HG03025 (cell line): Measurements from ENCODE around the gene RAMP3.
"Not testable (repeated sequence)": the region's sequence is repeated elsewhere in the genome, so short reads cannot be mapped to it uniquely, and the experiment has no call there.

Experiments used
- ATAC-seq: cut with Tn5 transposase; IDR thresholded peaks from one replicate; pipeline ENCODE4 v1.9.1; 2021; ENCODE audit warnings: mild to moderate bottlenecking, moderate library complexity; ENCODE audit not compliant: unreplicated experiment, low FRiP score

The RAMP3 gene

DNA sequence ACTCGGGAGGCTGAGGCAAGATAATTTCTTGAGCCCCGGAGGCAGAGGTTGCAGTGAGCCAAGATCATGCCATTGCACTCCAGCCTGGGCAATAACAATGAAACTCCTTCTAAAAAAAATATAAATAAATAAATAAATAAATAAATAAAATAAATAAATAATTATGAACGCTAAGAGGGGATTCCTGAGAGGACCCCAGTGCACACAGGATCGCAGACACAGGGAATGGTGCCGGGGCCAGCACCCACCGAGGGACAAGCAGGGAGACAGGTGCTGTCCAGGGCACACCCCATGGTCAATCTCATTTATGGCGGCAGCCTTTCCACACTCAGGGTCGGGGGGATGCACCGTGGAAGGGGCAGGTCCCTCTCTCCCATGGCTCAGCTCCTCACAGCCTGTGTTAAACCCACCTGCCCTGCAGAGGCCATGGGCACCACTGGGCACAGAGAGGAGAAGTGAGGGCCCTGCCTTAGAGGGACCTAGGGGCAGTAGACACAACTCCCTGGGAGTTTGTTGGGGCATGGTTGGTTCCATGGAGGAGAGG lies 2.2 kb upstream of the RAMP3 start:
- ATAC-seq = no peak

DNA sequence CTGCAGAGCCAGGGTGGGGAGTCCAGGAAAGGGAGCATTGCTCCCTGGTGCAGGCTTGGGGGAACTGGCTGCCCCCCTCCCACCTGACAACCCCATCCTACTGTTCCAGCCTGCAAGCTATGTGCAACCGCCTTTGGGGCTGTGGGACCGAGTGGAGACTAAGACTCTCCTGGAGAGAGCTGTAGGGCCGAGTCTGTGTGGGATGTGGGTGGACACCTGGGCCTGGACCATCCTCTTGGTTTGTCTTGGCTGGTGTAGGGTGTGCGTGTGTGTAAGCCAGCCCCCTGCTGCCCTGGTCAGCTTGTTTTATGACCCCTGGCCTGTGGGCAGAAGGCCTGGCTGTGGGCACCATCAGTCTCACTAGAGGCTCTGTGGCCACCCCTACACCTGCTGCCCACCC lies 1.6 kb upstream of the RAMP3 start:
- no peak for ATAC-seq

DNA sequence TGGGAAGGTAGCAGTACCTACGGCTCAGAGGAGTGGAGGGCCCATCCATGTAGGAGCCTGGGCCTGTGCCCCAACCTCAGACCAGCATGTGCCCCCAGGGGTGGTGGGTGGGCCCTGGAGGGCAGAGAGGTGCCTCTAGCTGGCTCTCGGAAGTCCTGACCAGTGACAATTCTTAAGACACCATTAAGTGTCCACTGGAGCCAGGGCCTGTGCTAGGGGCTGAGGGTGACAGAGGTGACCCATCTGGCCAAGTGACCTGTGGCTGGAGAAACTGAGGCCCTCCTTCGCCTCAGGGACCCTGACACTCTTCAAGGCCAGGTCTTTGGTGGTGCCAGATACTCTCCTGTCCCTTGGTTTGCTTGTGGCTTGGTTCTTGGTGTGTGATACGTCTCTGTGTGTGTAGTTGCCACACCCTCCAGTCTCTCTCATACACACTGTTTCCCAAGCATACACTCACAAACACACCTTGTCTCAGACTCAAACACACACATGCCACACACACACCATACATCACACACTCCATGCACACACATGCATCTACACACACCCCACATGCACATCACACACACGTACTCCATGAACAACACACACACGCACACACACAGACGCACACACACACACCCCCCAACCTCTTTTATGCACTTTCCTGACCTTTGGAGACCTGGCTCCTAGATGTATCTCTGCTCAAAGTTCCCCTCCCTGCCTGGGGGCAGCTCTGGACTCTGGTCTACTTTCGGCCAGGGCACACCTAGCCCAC lies 897 bp upstream of the RAMP3 start:
- no peak for ATAC-seq

DNA sequence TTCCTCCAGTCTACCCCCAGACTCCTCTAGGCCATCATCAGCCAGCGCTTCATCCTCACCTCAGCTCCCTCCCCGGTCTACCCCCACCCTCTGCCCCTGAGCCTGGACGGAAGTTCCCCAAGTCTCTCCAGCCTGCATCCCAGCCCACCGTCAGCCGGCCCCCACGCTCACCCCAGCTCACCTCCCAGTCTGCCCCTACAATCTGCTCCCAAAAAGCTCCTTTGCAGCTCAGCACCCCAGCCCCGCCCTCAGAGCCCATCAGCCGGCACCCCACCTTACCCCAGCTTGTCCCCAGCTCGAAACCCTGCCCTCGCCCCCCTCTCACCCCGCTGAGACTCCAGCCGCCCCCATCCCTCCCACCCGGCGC lies 322 bp upstream of the RAMP3 start:
- ATAC-seq = no peak

DNA sequence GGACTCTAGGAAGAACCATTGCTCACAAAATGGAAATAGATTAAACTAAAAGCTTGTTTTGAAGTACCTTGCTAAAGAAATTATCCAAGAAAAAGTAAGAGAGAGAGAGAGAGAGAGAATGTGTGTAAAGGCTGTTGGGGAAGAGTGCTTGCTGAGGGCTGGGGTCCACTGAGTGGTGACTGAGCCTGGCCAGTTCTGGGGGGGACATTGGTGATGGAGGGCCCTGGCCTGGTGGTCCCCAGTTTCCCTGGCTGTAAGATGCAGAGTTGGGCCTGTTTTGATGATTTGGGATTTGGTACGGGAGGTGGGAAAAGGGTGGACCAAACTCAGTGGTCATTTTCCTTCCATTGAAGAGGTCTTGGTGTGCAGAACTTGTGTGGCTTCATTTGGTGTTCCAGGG lies 880 bp downstream of the RAMP3 start:
- ATAC-seq = no peak

DNA sequence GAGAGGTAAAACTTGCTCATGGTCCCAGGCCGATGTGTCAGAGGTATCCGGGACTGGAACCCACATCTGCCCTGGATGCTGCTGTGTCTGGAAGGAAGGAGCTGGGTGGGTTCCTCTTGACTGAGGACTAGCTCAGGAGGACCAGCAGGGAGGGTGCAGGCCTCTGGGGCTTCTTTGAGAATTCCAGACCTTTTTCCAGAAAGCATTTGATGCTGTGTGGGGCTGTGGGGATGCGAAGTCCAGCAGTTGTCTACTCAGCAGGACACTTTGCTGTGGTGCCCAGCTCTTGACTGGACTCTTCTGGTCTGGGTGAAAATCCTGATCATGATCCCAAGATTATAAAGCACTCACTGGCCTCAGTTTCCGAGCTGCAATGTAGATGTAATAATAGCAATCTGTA lies 1.7 kb downstream of the RAMP3 start:
- no peak for ATAC-seq

DNA sequence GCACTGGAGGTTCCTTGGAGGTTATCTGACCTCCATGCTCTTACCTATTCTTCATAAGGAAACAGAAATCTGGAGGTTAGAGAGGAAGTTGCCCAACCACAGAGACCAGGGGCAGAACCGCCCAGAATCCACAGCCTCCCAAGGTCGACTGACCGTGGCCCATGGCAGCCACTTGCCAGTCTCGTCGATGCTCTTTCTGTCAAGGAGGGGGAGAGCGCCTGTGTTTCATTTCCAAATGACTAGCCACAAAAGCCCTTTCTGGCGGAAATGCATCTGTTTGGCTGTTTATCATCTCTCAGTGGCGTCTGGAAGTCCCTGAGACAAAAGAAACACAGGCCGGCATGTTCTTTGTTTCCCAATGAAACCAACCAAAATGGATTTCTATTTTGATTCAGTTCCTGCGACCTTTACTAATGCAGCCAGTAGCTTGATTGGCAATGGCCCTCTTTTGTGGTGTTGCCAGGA lies 2.9 kb downstream of the RAMP3 start:
- no peak for ATAC-seq

DNA sequence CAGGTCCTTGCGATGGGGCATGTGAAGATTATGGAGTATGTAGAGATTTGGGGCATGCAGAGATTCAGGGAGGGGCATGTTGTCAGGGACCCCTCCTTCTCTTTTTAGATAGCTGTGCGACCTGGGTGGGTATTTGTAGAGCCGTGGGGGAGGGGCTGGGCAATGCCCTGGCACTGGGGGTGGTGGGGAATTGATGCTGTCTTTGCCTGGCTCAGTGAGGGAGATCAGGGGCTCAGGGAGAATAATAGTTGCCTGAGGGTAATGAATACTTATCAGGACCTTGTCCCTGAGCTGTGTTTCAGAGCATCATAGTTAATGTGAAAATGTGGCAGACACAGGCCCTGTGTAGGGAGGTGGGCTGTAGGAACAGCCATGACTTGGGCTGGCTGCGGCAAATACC lies 3.5 kb downstream of the RAMP3 start:
- ATAC-seq = no peak

DNA sequence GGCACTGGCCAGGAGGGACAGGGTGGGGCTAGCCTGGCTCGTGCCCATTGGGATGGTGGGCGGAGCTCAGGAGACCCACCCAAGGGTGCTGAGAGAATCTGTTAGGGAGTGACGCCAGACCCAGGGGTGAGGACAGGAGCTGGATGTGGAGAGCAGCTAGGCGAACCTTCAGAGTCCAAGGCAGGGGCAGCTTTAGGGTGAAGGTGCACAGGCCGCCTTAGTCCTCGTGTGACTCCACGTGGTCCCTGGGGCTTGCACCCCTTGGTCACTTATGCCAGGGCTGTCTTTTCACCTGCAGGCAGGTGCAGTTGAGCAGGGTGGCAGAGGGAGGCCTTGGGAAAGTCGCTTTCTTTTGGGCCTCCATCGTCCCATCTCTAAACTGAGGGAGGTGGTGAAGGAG lies 4.3 kb downstream of the RAMP3 start:
- ATAC-seq = no peak

DNA sequence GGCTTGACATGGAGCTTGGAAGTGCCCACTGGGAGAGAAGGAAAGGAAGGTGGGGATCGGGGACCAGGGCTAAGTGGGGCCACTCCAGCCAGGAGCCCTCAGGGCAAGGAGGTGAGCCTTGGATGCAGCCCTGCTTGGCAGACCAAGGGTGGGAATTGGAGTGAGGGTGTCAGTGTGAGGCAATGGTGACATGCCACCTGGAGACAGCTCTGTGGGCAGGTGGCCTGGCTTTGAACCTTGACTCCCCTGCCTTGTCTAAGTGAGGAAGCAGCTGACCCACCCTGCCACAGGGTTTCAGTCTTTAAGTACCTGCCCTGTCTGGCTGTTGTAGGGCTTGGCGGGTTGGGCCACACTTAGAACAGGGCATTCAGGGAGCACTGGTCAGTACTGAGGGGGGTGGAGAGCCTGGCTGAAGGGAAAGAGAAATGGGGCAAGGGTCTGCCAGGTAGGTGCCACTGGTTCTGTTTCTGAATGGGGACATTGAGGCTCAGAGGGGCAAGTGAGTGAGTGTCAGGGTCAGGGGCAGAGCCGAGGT lies 4.8 kb downstream of the RAMP3 start:
- no peak for ATAC-seq

DNA sequence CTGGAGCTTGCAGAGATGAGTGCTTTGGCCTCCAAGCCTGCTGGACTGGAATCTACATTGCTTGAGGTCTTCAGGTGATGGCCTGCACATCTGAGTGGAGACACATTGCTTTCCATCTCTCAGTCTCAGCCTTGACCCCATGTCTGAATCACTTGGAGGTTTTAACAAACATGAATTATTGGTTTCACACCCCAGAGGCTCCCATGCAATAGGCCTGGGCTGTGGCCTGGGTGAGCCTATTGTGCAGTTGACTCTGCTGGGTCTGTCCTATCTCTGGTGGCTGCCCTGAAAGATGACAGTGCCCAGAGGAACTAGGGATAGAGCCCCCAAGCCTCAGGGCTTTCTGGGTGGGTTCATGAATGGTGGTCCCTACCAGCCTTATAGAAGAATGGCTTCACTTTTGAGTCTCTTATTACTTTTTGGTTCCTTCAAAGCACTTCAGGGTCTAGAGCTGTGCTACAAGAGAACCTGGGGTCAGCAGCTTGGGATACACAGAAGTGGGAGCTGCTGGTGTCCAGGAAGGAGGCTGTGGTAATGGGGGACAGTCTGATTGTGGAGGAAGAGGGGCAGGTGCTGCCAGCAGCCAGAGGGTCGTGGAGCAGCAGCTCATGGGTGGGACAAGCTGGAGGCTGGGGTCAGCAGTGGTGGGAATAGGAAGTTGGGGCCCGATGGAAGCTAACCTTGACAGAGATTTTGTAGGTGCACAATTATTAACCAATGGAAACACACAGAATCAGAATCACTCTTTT lies 5.5 kb downstream of the RAMP3 start:
- no peak for ATAC-seq

DNA sequence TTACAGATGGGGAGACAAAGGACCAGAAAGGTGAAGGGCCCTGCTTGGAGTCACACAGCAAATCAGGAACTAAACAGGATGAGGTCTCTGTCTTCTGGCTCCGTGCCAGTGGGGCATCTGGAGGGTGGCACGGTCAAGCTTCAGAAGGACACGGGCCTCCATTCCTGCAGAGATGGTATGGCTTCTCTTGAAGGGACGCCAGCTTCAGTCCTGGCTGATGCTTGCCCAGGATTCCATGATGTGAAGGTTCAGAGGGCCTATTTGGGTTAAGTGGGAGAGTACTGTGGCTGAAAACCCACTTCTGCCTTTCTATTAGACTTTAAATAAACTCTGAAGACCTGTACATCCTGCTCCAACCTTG lies 6.1 kb downstream of the RAMP3 start:
- ATAC-seq = no peak

DNA sequence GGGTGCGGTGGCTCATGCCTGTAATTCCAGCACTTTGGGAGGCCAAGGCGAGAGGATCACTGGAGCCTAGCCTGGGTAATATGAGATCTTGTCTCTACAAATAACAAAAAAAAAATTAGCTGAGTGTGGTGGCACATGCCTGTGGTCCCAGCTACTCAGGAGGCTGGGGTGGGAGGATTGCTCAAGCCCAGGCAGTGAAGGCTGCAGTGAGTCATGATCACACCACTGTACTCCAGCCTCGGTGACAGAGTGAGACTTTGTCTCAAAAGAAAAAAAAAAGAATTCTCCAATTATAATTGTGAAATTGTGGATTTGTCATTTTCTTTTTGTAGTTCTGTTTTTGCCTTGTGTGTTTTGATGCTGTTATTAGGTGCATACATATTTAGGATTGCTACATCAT lies 6.7 kb downstream of the RAMP3 start:
- ATAC-seq = not testable (repeated sequence)

DNA sequence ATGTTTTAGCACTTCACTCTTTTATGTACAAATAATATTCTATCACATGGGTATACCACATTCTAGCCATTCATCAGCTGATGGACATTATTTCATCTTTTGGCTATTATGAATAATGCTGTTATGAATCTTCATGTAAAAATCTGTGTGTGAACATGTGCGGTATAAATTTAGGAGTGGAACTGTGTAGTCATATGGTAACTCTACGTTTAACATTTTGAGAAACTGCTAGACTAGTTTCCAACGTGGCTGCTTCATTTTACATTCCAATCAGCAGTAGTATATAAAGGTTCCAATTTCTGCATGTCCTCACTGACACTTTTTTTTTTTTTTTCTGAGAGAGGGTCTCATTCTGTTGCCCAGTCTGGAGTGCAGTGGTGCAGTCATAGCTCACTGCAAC lies 8.3 kb downstream of the RAMP3 start:
- ATAC-seq = no peak

DNA sequence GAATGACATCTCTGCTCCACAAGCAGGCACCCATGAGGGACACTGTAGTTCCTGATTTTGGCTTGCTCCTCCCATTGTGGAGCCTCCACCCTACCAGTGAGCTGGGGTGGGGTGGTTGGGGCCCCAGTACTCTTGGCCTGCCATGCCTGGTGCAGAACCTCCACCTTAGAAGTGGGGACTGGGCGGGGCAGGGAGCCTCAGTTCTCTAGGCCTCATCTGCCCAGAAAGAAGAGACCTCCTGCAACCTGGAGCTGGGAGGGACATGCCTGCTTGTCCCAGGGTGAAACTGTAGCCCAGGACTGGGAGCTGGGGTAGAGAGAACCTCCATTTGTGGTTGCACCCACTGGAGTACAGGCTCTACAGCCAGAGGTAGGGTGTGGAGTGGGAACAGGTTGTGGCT lies 14.4 kb downstream of the RAMP3 start:
- no peak for ATAC-seq

DNA sequence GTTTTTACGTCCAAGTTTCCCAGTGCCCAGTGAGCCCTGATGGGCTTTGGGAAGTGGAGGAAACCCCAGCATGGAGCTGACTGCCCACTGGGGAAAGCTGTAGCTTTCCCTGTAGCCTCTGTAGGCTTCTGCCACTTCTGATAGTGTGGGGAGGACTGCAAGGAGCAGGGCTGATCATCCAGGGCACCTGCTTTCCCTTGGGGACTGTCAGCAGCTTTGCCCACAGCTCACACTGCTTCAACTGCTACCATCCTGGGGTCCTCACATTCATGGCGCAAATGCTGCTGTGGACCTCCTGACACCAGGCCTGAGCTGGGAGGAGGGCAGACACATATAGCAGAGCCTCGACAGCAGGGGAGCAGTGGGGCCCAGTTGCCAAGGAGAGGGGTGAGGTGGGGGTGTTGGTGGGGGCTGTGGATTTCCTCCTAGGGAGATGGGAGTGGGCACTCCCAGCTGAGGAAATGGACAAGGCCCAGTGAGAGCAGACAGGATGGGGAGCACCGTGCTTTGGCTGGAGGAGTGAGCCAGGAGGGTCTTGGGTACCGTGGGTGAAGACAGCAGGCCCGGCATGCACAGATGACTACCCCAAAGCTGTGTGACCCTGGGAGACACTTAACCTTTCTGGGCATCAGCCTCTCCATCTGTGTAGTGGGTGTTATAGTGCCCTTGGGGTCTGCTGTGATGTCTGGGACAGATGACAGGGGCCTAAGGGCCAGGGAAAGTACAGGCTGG lies 16.2 kb downstream of the RAMP3 start:
- ATAC-seq = no peak

DNA sequence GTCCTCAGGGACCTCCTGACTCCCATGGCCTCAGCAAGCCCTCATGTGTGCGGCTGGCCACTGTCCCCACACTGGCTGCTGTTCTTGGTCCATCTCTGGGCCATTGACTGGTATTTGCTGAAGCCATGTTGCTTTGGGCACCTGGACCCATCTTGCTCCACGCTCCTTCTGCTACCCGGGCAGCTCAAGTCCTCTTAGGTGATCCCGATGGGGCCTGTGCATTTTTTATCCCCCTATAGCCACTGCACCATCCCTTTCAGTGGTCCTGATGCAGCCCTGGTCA lies 16.7 kb downstream of the RAMP3 start:
- no peak for ATAC-seq

DNA sequence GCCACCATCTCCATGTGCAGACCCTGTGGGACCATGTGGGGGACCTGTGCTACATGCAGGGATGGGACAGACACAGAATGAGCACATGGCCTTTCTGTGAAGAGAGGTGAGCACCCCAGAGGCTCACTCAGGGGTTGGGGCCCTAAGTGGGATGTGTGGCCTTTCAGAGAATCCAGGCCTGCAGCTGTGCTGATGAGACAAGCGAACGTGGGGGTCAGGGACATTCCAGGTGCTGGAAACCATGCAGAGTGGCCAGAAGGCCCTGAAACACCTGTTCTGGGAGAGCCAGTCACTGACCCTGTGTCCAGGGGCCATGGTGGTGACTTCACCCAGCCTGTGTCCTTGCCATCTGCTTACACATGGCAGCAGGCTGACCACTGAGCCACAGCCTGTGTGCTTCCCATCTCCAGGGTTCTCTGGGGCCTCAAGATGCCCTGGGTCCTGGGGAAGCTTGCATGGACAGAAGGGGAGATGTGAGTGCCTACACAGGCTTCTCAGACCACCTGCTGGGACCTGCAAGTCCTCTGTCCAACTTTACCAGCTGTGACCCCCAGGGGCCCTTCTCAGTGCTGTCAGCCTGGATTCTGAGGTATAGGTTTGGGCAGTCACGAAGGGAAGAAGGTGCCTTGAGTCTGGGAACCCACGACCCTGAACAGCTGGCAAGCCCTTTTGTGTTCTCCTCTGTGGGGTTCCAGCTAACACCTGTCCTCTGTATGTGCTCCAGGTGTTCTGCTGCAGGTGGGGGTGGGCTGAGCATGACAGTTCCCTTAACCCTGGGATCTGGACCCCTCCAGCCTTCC lies 17.6 kb downstream of the RAMP3 start:
- no peak for ATAC-seq

DNA sequence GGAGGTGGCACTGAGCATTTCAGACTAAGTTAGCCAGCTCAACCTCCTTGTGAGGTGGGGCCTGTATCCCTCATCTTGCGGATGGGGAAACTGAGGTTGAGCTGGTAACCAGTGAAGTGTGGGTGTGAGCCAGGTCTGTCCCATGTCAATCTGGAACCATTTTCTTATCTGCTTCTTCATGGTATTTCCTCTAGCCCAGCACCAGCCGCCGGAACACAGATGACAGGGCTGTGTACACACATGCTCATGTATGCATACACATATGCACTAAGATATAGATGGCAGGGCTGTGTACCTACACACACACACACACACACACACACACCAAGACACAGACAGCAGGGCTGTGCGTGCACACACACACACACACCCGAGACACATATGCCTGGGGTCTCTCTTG lies 18.5 kb downstream of the RAMP3 start:
- ATAC-seq = no peak

DNA sequence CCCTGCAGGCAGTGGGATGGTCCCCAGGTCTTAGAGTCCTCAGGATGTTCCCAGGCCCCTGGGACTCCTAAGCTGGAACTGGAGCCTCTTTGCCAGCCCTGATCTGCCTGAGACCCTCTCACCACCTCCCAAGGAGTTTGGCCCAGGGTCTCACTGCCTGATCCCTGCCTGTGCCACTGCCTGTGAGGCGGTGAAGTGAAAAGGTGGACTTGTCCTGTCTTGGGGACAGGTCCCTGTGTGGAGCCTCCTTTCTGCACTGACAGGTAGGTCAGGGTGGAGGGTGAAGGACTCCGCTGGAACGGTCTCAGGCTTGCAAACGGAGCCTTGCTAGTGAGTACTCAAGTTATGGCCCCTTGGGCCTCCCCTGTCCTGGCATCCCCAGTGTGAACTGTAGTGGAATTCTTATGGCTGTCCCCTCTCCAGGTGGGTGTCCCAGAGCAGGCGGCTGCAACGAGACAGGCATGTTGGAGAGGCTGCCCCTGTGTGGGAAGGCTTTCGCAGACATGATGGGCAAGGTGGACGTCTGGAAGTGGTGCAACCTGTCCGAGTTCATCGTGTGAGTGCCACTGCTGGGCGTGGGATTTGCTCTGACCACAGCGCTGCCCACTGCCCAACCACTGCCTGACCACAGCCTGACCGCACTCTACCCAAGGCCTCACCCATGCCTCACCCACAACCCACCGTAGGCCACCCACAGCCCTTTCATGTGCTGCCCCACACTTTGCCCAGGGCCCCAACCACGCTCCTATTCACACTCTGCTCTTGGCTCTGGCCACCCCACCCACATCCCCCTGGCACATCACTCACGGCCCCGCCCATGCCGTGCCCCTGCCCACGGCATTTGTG lies 19.5 kb downstream of the RAMP3 start:
- no peak for ATAC-seq
